Activated CD4-positive, alpha-beta T cell treated with anti-CD3 and anti-CD28 coated beads, Interleukin-2, amount 10 ng/mL, durations not matched to agents 7 days and 5 days (primary cell): Measurements from ENCODE around the gene OR4S2. TPM values are rescaled to one million over a fixed set of nuclear protein-coding genes. Genes with fewer than 3 reads are reported as not detected.

Experiments
- CTCF ChIA-PET: fragments of 350-600 bp; sonication (Branson Sonifier 250); formaldehyde crosslinking; loops from one replicate; lab custom pipeline; 2021; ENCODE audit warnings: antibody characterized with exemption; lab: Charles Lee
- POLR2A ChIA-PET: fragments of 350-600 bp; sonication (Branson Sonifier 250); formaldehyde crosslinking; loops from one replicate; lab custom pipeline; 2021; ENCODE audit warnings: antibody characterized with exemption; lab: Charles Lee
- DNase-seq: peaks from one replicate; pipeline ENCODE4 v3.0.0-alpha.2; 2020
- H3K27ac Mint-ChIP-seq: one replicate; pipeline ENCODE4 v1.8.0; 2021; ENCODE audit warnings: mild to moderate bottlenecking, moderate library complexity, mixed read lengths
- H3K27me3 Mint-ChIP-seq: one replicate; pipeline ENCODE4 v1.8.0; 2021; ENCODE audit warnings: mixed read lengths
- H3K36me3 Mint-ChIP-seq: one replicate; pipeline ENCODE4 v1.8.0; 2021; ENCODE audit warnings: low read depth, mixed read lengths
- H3K4me1 Mint-ChIP-seq: one replicate; pipeline ENCODE4 v1.8.0; 2021; ENCODE audit warnings: mixed read lengths
- H3K4me3 Mint-ChIP-seq: one replicate; pipeline ENCODE4 v1.8.0; 2021; ENCODE audit warnings: mild to moderate bottlenecking, moderate library complexity, mixed read lengths
- H3K9me3 Mint-ChIP-seq: one replicate; pipeline ENCODE4 v1.8.0; 2021; ENCODE audit warnings: mixed read lengths
- total RNA-seq, 2 experiments: library from RNA; stranded (reverse); gene quantifications; one replicate each; pipeline ENCODE4 v1.2.3, GENCODE V29; 2021

The OR4S2 gene, protein sequence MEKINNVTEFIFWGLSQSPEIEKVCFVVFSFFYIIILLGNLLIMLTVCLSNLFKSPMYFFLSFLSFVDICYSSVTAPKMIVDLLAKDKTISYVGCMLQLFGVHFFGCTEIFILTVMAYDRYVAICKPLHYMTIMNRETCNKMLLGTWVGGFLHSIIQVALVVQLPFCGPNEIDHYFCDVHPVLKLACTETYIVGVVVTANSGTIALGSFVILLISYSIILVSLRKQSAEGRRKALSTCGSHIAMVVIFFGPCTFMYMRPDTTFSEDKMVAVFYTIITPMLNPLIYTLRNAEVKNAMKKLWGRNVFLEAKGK
- not detected for total RNA-seq

DNA sequence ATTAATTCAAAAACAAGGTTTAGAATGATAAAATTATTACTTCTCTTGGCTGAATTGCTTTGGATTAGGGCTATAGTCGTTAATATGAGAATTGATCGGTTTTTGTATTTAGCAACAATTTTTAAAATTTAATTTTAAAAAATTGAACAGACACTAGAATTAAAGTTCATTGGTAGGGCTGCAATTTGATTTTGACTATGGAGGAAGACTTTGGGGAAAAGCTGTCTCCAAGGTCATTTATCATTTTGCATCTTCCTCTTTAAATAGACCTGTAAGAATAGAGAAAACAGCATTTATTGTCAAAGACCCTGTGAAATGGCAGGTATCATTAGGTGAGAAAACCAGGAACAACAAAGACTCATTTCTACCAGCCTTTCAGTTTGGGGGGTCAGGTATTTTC, at the start of gene OR4S2:
Gene OR4S2 (plus strand): TSS at position 301 of the 400 bp plus-strand sequence. CDS start 2,577 bp downstream, outside the sequence.
- no peak within 1 kb of the TSS for H3K27ac Mint-ChIP-seq
- ChIA-PET POLR2A (no interaction called here), CTCF (no interaction called here)
- H3K4me1 Mint-ChIP-seq: no peaks in the 10 kb centered on the region
- no peak for DNase-seq
- no peaks in the 10 kb centered on the region for H3K27me3 Mint-ChIP-seq
- peaks cover 4% of the 10 kb centered on the region for H3K9me3 Mint-ChIP-seq
- H3K4me3 Mint-ChIP-seq: no peak within 1 kb of the TSS
- H3K36me3 Mint-ChIP-seq: no peaks in the 10 kb centered on the region

DNA sequence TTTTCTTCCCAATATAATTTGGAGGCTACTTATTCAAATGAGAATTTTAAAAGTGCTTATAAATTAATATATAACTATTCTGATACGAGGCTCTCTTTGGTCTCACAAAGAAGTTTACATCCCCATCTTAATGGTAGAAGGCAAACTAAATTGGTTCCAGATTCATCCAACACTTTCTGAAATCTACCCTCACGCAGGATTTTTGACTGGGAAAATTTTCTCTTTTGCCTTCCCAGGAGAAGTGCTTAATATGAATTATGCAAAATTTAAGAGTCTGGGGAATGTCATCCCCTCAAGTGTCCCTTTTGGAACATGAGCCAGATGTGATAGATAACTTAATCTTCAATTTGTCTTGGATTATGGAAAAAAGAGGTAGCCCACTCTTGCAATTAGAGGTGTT, 40.6 kb upstream of the OR4S2 start, which contains the start of gene OR4C11:
Gene OR4C11 (minus strand): TSS at position 101 of the 400 bp plus-strand sequence. CDS start 3,272 bp downstream, outside the sequence.
- DNase-seq: no peak
- Mint-ChIP-seq H3K4me1 (no peaks in the 10 kb centered on the region), H3K36me3 (no peaks in the 10 kb centered on the region)

DNA sequence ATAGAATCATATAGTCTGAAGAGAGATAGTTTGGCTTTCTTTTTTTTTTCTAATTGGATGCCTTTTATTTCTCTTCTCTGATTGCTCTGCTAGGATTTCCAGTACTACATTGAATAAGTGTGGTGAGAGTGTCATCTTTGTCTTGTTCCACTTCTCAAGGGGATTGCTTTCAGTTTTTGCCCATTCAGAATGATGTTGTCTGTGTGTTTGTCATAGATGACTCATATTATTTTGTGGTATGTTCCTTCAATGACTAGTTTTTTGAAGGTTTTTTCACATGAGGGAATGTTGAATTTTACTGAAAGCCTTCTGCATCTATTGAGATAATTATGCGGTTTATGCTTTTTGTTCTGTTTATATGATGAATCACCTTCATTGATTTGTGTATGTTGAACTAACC, 23.6 kb upstream of the OR4S2 start:
- DNase-seq: no peak
- Mint-ChIP-seq H3K4me1 (no peaks in the 10 kb centered on the region), H3K4me3 (no peak overlapping the region), H3K27ac (no peak overlapping the region), H3K36me3 (no peaks in the 10 kb centered on the region), H3K27me3 (no peaks in the 10 kb centered on the region), H3K9me3 (peaks cover 8% of the 10 kb centered on the region)
- POLR2A ChIA-PET: no interaction called here
- CTCF ChIA-PET: no interaction called here

More for the DNA sequence above, 40.6 kb upstream of the OR4S2 start, which contains the start of gene OR4C11:
- H3K4me3 Mint-ChIP-seq: no peak within 1 kb of the TSS
- CTCF ChIA-PET: no interaction called here
- H3K27me3 Mint-ChIP-seq: no peaks in the 10 kb centered on the region
- H3K27ac Mint-ChIP-seq: no peak within 1 kb of the TSS
- H3K9me3 Mint-ChIP-seq: no peaks in the 10 kb centered on the region
- POLR2A ChIA-PET: no interaction called here

DNA sequence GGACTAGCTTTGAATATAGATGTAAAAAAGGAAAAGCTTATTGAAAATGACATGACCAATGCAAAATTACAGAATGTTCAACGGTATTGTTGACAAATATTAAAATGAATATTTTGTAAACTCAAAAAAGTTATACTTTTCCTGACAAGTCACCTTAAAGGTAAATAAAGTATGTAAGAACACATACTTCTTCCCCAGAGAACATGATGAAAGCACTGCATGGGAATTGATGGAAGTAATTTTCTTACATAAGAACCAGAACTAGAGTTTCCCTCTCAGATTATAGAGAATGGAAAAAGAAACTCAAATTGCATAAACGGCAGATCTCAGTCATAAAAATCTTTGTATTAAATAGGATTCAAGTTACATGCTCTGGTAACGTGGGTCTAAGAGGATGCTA, 13.3 kb upstream of the OR4S2 start, which contains the start of gene OR4P4:
Gene OR4P4 (plus strand): TSS at position 301 of the 400 bp plus-strand sequence.
- Mint-ChIP-seq H3K27ac (no peak within 1 kb of the TSS), H3K9me3 (no peaks in the 10 kb centered on the region), H3K36me3 (no peaks in the 10 kb centered on the region), H3K4me3 (no peak within 1 kb of the TSS), H3K4me1 (no peaks in the 10 kb centered on the region), H3K27me3 (no peaks in the 10 kb centered on the region)
- ChIA-PET POLR2A (no interaction called here), CTCF (no interaction called here)
- DNase-seq: no peak

DNA sequence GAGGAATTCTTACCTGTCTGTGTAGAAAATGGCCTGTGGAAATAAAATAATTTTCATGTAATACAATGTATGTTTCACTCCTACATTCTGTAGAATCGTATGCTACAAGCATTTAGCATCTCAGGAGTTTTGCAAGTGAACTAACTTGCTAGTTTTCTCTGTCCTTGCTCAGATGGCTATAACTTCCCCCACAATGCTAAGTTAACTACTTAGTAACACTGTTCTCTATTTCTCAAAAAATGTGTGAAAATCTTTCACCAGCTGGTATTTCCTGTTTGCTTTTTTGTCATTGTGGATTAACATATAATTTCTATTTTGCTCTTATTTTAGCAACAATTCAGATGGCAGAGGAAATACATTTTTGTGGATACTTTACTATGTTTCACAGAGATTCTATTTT, 4.4 kb downstream of the OR4S2 start:
- Mint-ChIP-seq H3K36me3 (no peaks in the 10 kb centered on the region), H3K27me3 (no peaks in the 10 kb centered on the region), H3K4me1 (no peaks in the 10 kb centered on the region), H3K9me3 (no peaks in the 10 kb centered on the region), H3K27ac (no peak overlapping the region), H3K4me3 (no peak overlapping the region)
- CTCF ChIA-PET: no interaction called here
- no peak for DNase-seq
- POLR2A ChIA-PET: no interaction called here

DNA sequence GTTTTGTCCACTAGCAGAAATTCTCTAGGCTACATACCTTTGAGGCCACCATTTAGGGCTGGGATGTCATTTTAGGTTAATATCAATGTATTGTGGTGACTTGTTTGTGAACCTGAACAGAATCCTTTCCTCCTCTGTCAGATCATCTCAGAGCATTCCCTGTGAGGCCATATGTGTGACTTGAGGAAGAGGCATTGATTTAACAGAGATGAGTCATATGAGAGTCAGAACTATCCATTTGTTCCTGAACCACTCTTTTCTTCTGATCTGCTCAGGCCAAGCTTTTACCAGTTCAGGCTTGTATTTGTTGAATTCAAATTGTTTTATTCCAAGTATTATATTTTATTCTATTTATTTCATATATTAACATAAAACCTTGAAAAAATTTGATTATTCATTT, 7.0 kb downstream of the OR4S2 start:
- DNase-seq: no peak
- Mint-ChIP-seq H3K4me1 (no peaks in the 10 kb centered on the region), H3K4me3 (no peak overlapping the region), H3K27ac (no peak overlapping the region), H3K36me3 (no peaks in the 10 kb centered on the region), H3K9me3 (no peaks in the 10 kb centered on the region), H3K27me3 (no peaks in the 10 kb centered on the region)
- POLR2A ChIA-PET: no interaction called here
- CTCF ChIA-PET: no interaction called here

DNA sequence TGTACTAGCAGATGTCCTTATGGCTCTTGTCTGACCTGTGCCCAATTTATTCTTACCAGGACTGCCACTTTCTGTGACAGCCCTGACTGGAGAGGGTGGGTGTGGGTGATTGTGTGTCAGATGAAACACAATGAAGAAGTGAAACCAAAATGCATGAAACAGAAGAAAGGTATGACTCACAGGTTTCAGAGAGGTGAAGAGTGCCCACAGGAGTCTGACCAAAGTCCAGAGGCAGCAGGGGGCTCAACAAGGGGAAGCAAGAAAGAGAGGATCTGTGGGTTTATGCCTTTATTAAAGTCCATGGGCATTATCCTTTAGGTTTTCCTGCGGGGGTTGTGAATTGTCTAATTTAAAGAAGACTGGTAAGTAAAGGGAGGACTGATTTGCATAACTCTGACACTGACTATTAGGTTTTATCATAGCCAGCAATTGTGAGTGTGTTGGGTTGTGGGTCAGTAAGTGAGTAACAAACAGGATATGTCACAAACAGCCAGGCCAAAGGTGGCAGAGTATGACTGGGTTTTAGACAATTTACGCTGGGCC, 10.0 kb downstream of the OR4S2 start:
- no peaks in the 10 kb centered on the region for H3K27me3 Mint-ChIP-seq
- no peaks in the 10 kb centered on the region for H3K36me3 Mint-ChIP-seq
- H3K4me3 Mint-ChIP-seq: no peak overlapping the region
- H3K27ac Mint-ChIP-seq: no peak overlapping the region
- CTCF ChIA-PET: no interaction called here
- no peak for DNase-seq
- H3K9me3 Mint-ChIP-seq: no peaks in the 10 kb centered on the region
- no peaks in the 10 kb centered on the region for H3K4me1 Mint-ChIP-seq
- POLR2A ChIA-PET: no interaction called here

DNA sequence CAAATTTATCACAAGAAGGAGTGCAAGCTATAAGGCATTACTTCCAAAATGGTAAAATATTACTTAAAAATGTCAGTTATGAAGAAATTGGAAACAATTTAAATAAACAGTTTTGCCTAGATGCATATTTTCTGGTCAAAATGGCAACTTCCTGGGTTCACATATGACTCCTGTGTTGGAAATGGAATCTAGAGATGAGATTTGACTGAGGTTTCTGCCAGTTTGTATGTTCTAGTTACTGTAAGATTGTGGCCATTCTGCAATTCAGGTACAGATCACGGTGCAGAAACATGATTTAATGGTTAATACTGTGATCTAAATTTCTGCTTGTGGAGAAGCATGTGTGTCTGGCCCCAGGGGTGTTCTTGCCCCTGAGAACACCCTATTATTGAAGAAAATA, 10.5 kb downstream of the OR4S2 start:
- H3K27me3 Mint-ChIP-seq: no peaks in the 10 kb centered on the region
- H3K4me1 Mint-ChIP-seq: no peaks in the 10 kb centered on the region
- no peaks in the 10 kb centered on the region for H3K36me3 Mint-ChIP-seq
- DNase-seq: no peak
- H3K9me3 Mint-ChIP-seq: no peaks in the 10 kb centered on the region
- CTCF ChIA-PET: no interaction called here
- H3K4me3 Mint-ChIP-seq: no peak overlapping the region
- H3K27ac Mint-ChIP-seq: no peak overlapping the region
- POLR2A ChIA-PET: no interaction called here

DNA sequence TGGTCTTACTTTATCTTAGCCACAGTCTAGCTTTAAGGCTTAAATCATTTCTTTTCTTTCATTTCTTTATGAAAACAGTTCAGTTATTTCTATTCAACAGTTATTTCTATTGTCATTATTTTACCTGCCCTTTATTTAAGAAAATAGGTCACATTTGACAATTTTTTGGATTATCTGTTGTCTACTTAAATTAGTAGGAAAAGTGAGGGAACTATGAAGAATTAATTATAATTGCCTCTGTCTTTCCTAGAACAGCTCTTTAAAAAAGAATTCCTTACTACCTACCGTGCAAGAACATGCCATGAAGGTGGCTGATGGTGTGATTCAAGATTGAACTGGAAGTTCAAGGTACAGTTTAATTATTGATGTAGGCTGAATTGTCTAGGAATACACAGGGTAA, 13.8 kb downstream of the OR4S2 start, which contains the start of gene OR4C6:
Gene OR4C6 (plus strand): TSS at position 301 of the 400 bp plus-strand sequence. CDS start 2,966 bp downstream, outside the sequence.
- ChIA-PET POLR2A (no interaction called here), CTCF (no interaction called here)
- no peak for DNase-seq
- Mint-ChIP-seq H3K27ac (no peak within 1 kb of the TSS), H3K4me1 (no peaks in the 10 kb centered on the region), H3K9me3 (peaks cover 8% of the 10 kb centered on the region), H3K4me3 (no peak within 1 kb of the TSS), H3K36me3 (no peaks in the 10 kb centered on the region), H3K27me3 (no peaks in the 10 kb centered on the region)

DNA sequence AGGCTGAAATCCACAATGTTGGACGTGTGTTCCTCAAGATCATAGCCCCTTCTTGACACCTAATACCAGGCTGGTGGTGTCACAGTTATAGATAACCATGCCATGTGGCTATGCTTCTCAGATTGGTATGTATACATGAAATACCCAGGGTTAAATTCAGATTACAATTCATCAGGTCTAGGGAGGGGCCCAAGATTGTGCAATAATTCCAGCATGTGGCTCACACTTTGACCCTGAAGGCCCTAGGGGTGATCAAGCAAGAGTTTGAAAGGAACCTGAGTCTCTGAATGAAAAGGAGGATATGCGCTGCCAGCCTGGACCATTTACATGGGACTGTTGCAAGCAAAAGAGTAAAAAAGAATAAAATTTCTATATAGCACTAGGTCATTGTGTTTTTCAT, 21.2 kb downstream of the OR4S2 start:
- CTCF ChIA-PET: no interaction called here

DNA sequence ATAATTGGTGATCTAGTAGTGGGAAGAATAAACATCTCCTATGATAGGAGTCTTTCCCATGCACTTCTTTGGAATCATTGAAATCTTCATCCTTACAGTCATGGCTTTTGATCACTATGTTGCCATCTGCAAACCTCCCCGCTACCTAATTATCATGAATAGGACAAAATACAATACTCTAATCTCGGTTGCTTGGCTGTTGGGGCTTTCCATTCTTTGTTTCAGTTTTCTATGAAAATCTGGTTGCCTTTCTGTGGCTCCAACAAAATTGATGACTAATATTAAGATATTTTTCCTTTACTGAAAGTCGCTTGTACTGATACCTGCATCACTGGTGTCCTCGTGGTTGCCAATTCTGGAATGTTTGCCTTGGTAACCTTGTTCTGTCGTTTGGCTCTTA, 25.7 kb downstream of the OR4S2 start:
- no peaks in the 10 kb centered on the region for H3K27me3 Mint-ChIP-seq
- no peak overlapping the region for H3K4me3 Mint-ChIP-seq
- no peaks in the 10 kb centered on the region for H3K9me3 Mint-ChIP-seq
- H3K4me1 Mint-ChIP-seq: no peaks in the 10 kb centered on the region
- no peak for DNase-seq
- CTCF ChIA-PET: no interaction called here
- H3K27ac Mint-ChIP-seq: no peak overlapping the region
- POLR2A ChIA-PET: no interaction called here
- H3K36me3 Mint-ChIP-seq: no peaks in the 10 kb centered on the region

More for the DNA sequence above, 21.2 kb downstream of the OR4S2 start:
- Mint-ChIP-seq H3K36me3 (no peaks in the 10 kb centered on the region), H3K4me1 (no peaks in the 10 kb centered on the region), H3K27me3 (no peaks in the 10 kb centered on the region), H3K27ac (no peak overlapping the region), H3K9me3 (peaks cover 8% of the 10 kb centered on the region), H3K4me3 (no peak overlapping the region)
- no peak for DNase-seq
- POLR2A ChIA-PET: no interaction called here

DNA sequence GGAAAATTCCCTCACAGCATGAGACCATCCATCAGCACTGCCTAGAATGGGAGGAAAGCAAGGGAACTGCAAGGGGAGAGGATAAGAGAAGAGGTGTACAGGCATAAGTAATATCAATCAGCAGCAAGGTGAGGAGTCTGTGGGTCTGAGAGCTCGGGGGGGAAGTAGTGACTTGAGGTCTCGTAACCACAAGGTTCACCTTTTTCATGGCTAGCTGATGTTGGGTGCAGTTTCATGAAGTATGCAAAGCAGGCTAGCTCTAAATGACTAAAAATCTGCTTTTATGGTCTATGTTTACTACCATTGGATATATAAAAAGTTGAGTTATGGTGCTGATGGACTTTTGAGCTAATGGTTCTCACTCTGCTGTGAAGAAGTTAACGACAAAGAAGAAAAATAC, 49.7 kb downstream of the OR4S2 start:
- Mint-ChIP-seq H3K4me3 (no peak overlapping the region), H3K27me3 (no peaks in the 10 kb centered on the region), H3K4me1 (no peaks in the 10 kb centered on the region), H3K27ac (no peak overlapping the region), H3K36me3 (no peaks in the 10 kb centered on the region), H3K9me3 (peaks cover 11% of the 10 kb centered on the region)
- DNase-seq: no peak
- ChIA-PET CTCF (no interaction called here), POLR2A (no interaction called here)

DNA sequence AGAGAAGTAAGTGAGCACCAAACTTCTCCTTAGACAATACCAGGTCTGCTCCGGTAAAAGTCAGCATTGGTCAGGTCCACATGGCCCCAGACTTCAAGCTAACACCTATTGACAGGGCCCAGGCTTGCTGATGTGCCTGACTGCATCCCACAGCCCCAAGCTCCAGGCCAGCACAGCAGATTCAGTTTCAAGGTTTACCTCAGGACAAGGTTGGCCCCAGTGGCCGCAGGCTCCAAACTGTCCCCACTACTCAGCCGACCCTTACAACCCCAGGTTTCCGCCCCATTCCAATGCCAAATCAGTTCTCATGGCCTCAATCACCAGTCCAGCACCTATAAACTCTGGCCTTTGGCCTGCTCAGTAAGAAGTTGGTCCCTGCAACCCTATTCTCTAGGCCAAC, 53.3 kb downstream of the OR4S2 start:
- ChIA-PET POLR2A (no interaction called here), CTCF (no interaction called here)
- Mint-ChIP-seq H3K9me3 (peaks cover 15% of the 10 kb centered on the region), H3K27me3 (no peaks in the 10 kb centered on the region), H3K27ac (no peak overlapping the region), H3K4me3 (no peak overlapping the region), H3K36me3 (no peaks in the 10 kb centered on the region), H3K4me1 (no peaks in the 10 kb centered on the region)
- no peak for DNase-seq
